K562 (cell line): ENCODE data around the gene TFPI. TPM values are rescaled to one million over a fixed set of nuclear protein-coding genes. Genes with fewer than 3 reads are reported as not detected.

Experiments used
- ATAC-seq: fragments of 200-7000 bp; cut with Tn5 transposase; 3 replicates; pipeline ENCODE4 v1.9.1; 2020; ENCODE audit warnings: moderate library complexity
- BruUV-seq: library from RNA; stranded (reverse); fragments of 400-500 nt; replicated peaks from 2 replicates; lab custom pipeline; 2021; lab: Mats Ljungman, UMichigan
- CTCF ChIA-PET: fragments of 300-600 bp; formaldehyde crosslinking; extraction: SDS; loops from one replicate; lab custom pipeline; 2021; ENCODE audit warnings: low intra/inter-chr PET ratio; lab: Yijun Ruan, JAX
- POLR2A ChIA-PET: fragments of 300-600, 350-650 bp; sonication (Branson Sonifier 250); formaldehyde crosslinking; extraction: SDS; loops from one replicate; lab custom pipeline; 2021; ENCODE audit warnings: antibody characterized with exemption, inconsistent platforms; lab: Yijun Ruan, JAX
- DNase-seq, 4 experiments: peaks; one replicate each; pipeline versions ENCODE4 v3.0.0 to v3.0.0-alpha.2; 2011 to 2018; ENCODE audit warnings: low spot score in 3 of 4, mixed read lengths in 3 of 4; ENCODE audit errors: extremely low read depth in 1 of 4
- FAIRE-seq: peaks from 2 replicates; lab custom pipeline; 2011; peaks lifted over from hg19 to GRCh38; lab: Jason Lieb, UNC
- H2AFZ ChIP-seq: 2 replicates; pipeline ENCODE4 v1.6.0; 2011; ENCODE audit warnings: low read depth, low read length, control low read depth, inconsistent platforms
- H3K27ac ChIP-seq: fragments of 200-600 bp; 3 replicates; pipeline ENCODE4 v1.8.0; 2011; ENCODE audit warnings: low read depth, mild to moderate bottlenecking, control low read depth, inconsistent platforms, low read length, moderate library complexity, mixed read lengths; ENCODE audit errors: extremely low read depth
- H3K27me3 ChIP-seq, 2 experiments: fragments of 300-600 bp in 1 of 2; 2 replicates in 1 of 2; 3 replicates in 1 of 2; pipeline versions ENCODE4 v1.6.0 to v1.8.0; 2011; ENCODE audit warnings: inconsistent platforms in 2 of 2, low read length in 2 of 2, mild to moderate bottlenecking in 1 of 2, mixed read lengths in 1 of 2, moderate library complexity in 1 of 2; ENCODE audit not compliant: control insufficient read depth in 2 of 2, insufficient read depth in 2 of 2
- H3K36me3 ChIP-seq: fragments of 300-600 bp; 3 replicates; pipeline ENCODE4 v1.8.0; 2011; ENCODE audit warnings: mild to moderate bottlenecking, low read length, inconsistent platforms; ENCODE audit not compliant: control insufficient read depth, insufficient read depth
- H3K4me1 ChIP-seq, 2 experiments: fragments of 200-600 bp in 1 of 2; replicated peaks in 1 of 2; 2 replicates in 1 of 2; 3 replicates in 1 of 2; pipeline versions ENCODE4 v1.5.1 to v1.8.0; 2011; ENCODE audit warnings: inconsistent platforms in 2 of 2, low read length in 2 of 2, mild to moderate bottlenecking in 1 of 2, mixed read lengths in 1 of 2, moderate library complexity in 1 of 2; ENCODE audit not compliant: control insufficient read depth in 2 of 2, insufficient read depth in 2 of 2
- H3K4me2 ChIP-seq: 2 replicates; pipeline ENCODE4 v1.6.1; 2011; ENCODE audit warnings: low read length, control low read depth, inconsistent platforms, mixed read lengths; ENCODE audit not compliant: insufficient read depth
- H3K4me3 ChIP-seq: fragments of 200-600 bp; sonication (generic), shearing (Covaris generic); 2 replicates; pipeline ENCODE4 v1.5.1; 2016; ENCODE audit warnings: control low read depth, inconsistent platforms
- H3K79me2 ChIP-seq: fragments of 200-600 bp; 3 replicates; pipeline ENCODE4 v1.8.0; 2011; ENCODE audit warnings: low read length, inconsistent platforms; ENCODE audit not compliant: control insufficient read depth, insufficient read depth
- H3K9ac ChIP-seq, 2 experiments: 2 replicates each; pipeline versions ENCODE4 v1.6.0 to v1.6.1; 2011; ENCODE audit warnings: low read depth in 2 of 2, low read length in 2 of 2, control low read depth in 1 of 2, inconsistent platforms in 1 of 2, mild to moderate bottlenecking in 1 of 2, mixed read lengths in 1 of 2; ENCODE audit not compliant: insufficient read depth in 1 of 2
- H3K9me1 ChIP-seq: one replicate; pipeline ENCODE4 v1.6.0; 2011; ENCODE audit warnings: inconsistent platforms, mild to moderate bottlenecking, low read length, moderate library complexity; ENCODE audit not compliant: control insufficient read depth, insufficient read depth
- H3K9me3 ChIP-seq: replicated peaks from 2 replicates; pipeline ENCODE4 v1.5.1; 2011; ENCODE audit warnings: low read depth, low read length, inconsistent platforms; ENCODE audit not compliant: control insufficient read depth, insufficient read depth
- H4K20me1 ChIP-seq: replicated peaks from 2 replicates; pipeline ENCODE4 v1.6.1; 2011; ENCODE audit warnings: low read length, inconsistent platforms, mixed read lengths; ENCODE audit not compliant: control insufficient read depth, insufficient read depth
- ADNP ChIP-seq: fragments of 200-800 bp; sonication (Bioruptor generic); IDR thresholded peaks from 2 replicates; pipeline ENCODE4 v1.6.1; 2016; ENCODE audit warnings: missing genetic modification characterization, missing compliant biosample characterization
- CBX5 ChIP-seq: IDR thresholded peaks from 2 replicates; pipeline ENCODE4 v1.6.1; 2014; ENCODE audit warnings: low read depth, borderline replicate concordance
- CHCHD3 ChIP-seq: fragments of 250-450 bp; sonication (Bioruptor Pico); IDR thresholded peaks from 2 replicates; pipeline ENCODE4 v2.1.2; 2022; ENCODE audit warnings: mild to moderate bottlenecking
- ELF4 ChIP-seq: fragments of 450-650 bp; formaldehyde crosslinking; IDR thresholded peaks from 2 replicates; pipeline ENCODE4 v1.4.0; 2022; ENCODE audit warnings: missing genetic modification characterization
- EWSR1 ChIP-seq: fragments of 450-650 bp; IDR thresholded peaks from 2 replicates; pipeline ENCODE4 v1.6.1; 2018; ENCODE audit warnings: borderline replicate concordance, mild to moderate bottlenecking, low read depth, moderate library complexity; ENCODE audit not compliant: partially characterized antibody
- MAZ ChIP-seq, 2 experiments: fragments of 450-650 bp in 1 of 2; sonication (generic) in 1 of 2; formaldehyde crosslinking; IDR thresholded peaks in 1 of 2; conservative IDR thresholded peaks in 1 of 2; 2 replicates each; pipeline versions ENCODE4 v1.4.0 to v1.5.0; 2020; ENCODE audit warnings: mild to moderate bottlenecking in 1 of 2, missing genetic modification reagents in 1 of 2
- NFRKB ChIP-seq: fragments of 450-650 bp; IDR thresholded peaks from 2 replicates; pipeline ENCODE4 v1.6.1; 2016; ENCODE audit warnings: low read depth
- RBM15 ChIP-seq: fragments of 200-400 bp; formaldehyde crosslinking; IDR thresholded peaks from 2 replicates; pipeline ENCODE4 v1.6.1; 2018; ENCODE audit warnings: mild to moderate bottlenecking, low read length, moderate library complexity; ENCODE audit not compliant: insufficient read depth
- ZNF79 ChIP-seq: fragments of 250-450 bp; sonication (Bioruptor Pico); IDR thresholded peaks from 2 replicates; pipeline ENCODE4 v1.4.0; 2020; ENCODE audit warnings: low read depth, mild to moderate bottlenecking, moderate library complexity
- WGBS: fragments of 100-300 bp; shearing (Covaris generic); methylation state at CpG from one replicate; pipeline ENCODE4 v1.1.6; 2016; ENCODE audit warnings: low coverage, mixed read lengths; ENCODE audit not compliant: insufficient coverage; ENCODE audit errors: missing lambda C conversion rate; 5-methylcytosine and 5-hydroxymethylcytosine counted together
- in situ Hi-C: fragments of 300-500 bp; cut with MboI; formaldehyde crosslinking; loops from 4 replicates; pipeline ENCODE4 v1.15.0; 2018; ENCODE audit warnings: inconsistent platforms, mixed read lengths
- intact Hi-C: fragments of 100-400 bp; cut with micrococcal nuclease; formaldehyde crosslinking; loops from 2 replicates; pipeline ENCODE4 v1.14.2; 2022
- polyA plus RNA-seq, 8 experiments: library from polyadenylated mRNA; depleted of rRNA in 4 of 8; stranded (reverse) in 5 of 8; unstranded in 3 of 8; fragments of >200 nt; fragmentation: Nextera tagmentation in 2 of 8; fragmentation: Illumina TruSeq in 1 of 8; extraction: Ambion mirVana in 2 of 8; extraction: Trizol in 1 of 8; gene quantifications; 2 replicates each; pipeline versions ENCODE4 v1.2.1 to v1.2.3, GENCODE V29; 2011 to 2014; ENCODE audit warnings: inconsistent platforms in 1 of 8, missing spikeins in 1 of 8
- total RNA-seq, 7 experiments: library from RNA; depleted of rRNA in 6 of 7; stranded (reverse); fragments of >200 nt in 6 of 7; fragmentation: Illumina TruSeq in 2 of 7; extraction: Trizol in 2 of 7; gene quantifications; 2 replicates each; pipeline versions ENCODE4 v1.2.1 to v1.2.3, GENCODE V29; 2011 to 2021; ENCODE audit warnings: low replicate concordance in 1 of 7

TFPI gene
- total and polyA plus RNA-seq, 9 of the 15 experiments (the other 6 are each of a cell fraction or from before 2014, with no cell fraction given), result 53.5 to 219 (median 100) TPM

- Histone ChIP-seq H3K36me3 (peaks cover 17% of the 10 kb centered on the region), H3K27ac (no peak overlapping the region), H3K9ac (no peak overlapping the region), H3K9me3 (0 out of 2 replicates have a peak, but pooled peaks cover 2% of the 10 kb centered on the region), H2AFZ (no peak overlapping the region), H3K4me2 (no peak overlapping the region), H3K4me1 (no peaks in the 10 kb centered on the region), H3K79me2 (peaks cover 15% of the 10 kb centered on the region; the same call in 1 of the 3 replicates), H3K9me1 (no peaks in the 10 kb centered on the region), H4K20me1 (no peaks in the 10 kb centered on the region), H3K4me3 (no peak overlapping the region), H3K27me3 (no peaks in the 10 kb centered on the region)
- intact Hi-C loops, result no loop called here
- ATAC-seq (no peak), DNase-seq (no peak), FAIRE-seq (no peak)
- 60% methylated on average over 1 of the region's 1 CpG for WGBS
- in situ Hi-C loops, result no loop called here
- BruUV-seq, result no TSS peak
- POLR2A ChIA-PET, result interaction anchor here (0.6 kb wide), 1 partner anchor 19 kb away, joined by 3 read pairs; no protein-coding TSS in a partner anchor
- CTCF ChIA-PET, result no interaction called here
- no peak for TF ChIP-seq ADNP
- no peak for TF ChIP-seq CHCHD3
- no peak for TF ChIP-seq ELF4 (CRISPR knock-in tag)
- no peak for TF ChIP-seq CBX5
- TF ChIP-seq ZNF79 (CRISPR knock-in tag), result no peak
- no peak for TF ChIP-seq NFRKB
- no peak for TF ChIP-seq RBM15
- no peak for TF ChIP-seq MAZ (CRISPR knock-in tag; conservative IDR thresholded peaks at IDR 0.05 in 1 of 2, IDR thresholded peaks at IDR 0.05 in 1 of 2)
- no peak for TF ChIP-seq EWSR1
Measured at GRCh38 chr2:187528042-187528441, 26.2 kb downstream of the TFPI start.
